GM19397 (cell line): ENCODE data around the gene ARMH3.
A peak's percentile ranks its signal among the peaks of the same experiment; 100 is the strongest.
"Not testable (repeated sequence)": the region's sequence is repeated elsewhere in the genome, so short reads cannot be mapped to it uniquely, and the experiment has no call there.

Experiments used
- ATAC-seq: cut with Tn5 transposase; IDR thresholded peaks from one replicate; pipeline ENCODE4 v1.9.1; 2021; ENCODE audit warnings: mild to moderate bottlenecking, moderate library complexity; ENCODE audit not compliant: unreplicated experiment

Gene ARMH3

GRCh38 chr10:102054881-102055646, 909 bp downstream of the ARMH3 start:
- not testable (repeated sequence) for ATAC-seq

DNA sequence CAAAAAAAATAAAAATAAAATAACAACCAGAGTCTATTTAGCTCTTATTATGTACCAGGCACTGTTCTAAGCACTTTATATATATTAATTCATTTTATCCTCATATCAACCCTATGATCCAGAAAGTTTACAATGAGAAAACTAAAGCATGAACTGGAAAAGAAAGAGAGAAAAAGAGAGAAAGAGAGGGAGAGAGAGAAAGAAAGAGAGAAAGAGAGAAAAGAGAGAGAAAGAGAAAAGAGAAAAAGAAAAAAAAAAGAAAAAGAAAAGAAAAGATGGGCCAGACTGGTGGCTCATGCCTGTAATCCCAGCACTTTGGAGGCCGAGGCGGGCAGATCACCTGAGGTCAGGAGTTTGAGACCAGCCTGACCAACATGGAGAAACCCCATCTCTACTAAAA, 9.9 kb downstream of the ARMH3 start:
- no peak for ATAC-seq

- ATAC-seq, result no peak
These were observed 10.7 kb downstream of the ARMH3 start for GRCh38 chr10:102045292-102045691.

- ATAC-seq, result no peak
These were observed 15.5 kb downstream of the ARMH3 start for GRCh38 chr10:102040305-102041050.

GRCh38 chr10:102038410-102038809, 17.6 kb downstream of the ARMH3 start:
- ATAC-seq, result no peak

GRCh38 chr10:102035807-102036206, 20.2 kb downstream of the ARMH3 start:
- not testable (repeated sequence) for ATAC-seq

GRCh38 chr10:102033787-102034186, 22.2 kb downstream of the ARMH3 start:
- ATAC-seq, result no peak

- ATAC-seq, result no peak
These were observed 28.7 kb downstream of the ARMH3 start for GRCh38 chr10:102027261-102027660.

DNA sequence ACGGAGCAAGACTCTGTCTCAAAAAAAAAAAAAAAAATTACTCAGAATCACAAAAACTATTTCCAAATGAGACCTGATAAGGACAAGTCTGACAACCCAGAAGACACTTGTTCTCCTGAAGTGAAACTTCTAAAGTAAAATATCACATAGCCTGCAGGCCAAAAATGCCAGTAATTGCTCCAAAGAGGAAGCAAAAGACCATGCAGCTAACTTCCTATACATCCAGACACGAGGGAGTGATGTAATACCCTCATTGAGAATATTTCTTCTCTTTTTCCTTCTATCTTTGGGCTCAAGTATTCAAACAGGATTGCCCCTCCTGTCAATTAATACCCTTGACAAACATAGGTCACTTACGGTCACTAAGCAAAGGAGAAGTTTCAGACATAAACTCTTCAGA, 31.2 kb downstream of the ARMH3 start:
- no peak for ATAC-seq

- ATAC-seq, result no peak
These were observed 35.0 kb downstream of the ARMH3 start for GRCh38 chr10:102020938-102021337.

DNA sequence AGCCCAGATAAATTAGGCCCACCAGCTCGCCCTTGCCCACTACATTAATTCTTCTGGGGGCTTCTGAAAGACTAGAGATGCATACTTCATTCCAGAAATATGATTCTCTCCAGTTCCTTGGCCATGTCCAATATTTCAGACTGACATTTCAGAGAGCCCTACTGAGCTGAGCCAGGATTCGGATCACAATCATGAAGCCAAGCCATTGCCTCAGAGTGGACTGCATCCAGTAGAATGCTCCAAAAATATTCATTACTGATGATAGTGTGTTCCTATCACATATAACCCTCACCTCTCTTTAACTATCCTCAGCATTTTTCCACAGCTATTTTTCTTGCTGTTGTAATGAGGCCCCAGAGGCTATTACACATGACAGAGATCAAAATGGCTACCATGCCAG, 38.7 kb downstream of the ARMH3 start:
- ATAC-seq, result no peak

DNA sequence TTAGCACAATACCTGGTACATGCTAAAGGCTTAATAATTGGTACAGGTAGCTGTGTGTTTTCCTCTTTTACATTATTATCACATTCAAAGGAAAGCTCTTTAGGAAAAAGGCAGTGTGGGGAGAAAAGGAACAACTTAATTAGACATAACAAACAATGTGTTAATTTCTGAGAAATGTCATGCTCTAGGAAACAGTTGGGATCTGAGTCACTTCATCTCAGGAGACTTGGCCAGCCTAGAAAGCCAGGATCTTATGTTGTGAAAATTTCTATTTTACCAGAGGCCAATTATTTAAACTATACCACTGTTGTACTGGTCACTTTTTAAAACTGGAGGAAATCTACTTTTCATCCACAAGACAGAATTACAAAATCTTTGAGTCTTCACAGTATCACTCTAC, 39.6 kb downstream of the ARMH3 start:
- no peak for ATAC-seq

GRCh38 chr10:102010961-102011360, 45.0 kb downstream of the ARMH3 start:
- no peak for ATAC-seq

DNA sequence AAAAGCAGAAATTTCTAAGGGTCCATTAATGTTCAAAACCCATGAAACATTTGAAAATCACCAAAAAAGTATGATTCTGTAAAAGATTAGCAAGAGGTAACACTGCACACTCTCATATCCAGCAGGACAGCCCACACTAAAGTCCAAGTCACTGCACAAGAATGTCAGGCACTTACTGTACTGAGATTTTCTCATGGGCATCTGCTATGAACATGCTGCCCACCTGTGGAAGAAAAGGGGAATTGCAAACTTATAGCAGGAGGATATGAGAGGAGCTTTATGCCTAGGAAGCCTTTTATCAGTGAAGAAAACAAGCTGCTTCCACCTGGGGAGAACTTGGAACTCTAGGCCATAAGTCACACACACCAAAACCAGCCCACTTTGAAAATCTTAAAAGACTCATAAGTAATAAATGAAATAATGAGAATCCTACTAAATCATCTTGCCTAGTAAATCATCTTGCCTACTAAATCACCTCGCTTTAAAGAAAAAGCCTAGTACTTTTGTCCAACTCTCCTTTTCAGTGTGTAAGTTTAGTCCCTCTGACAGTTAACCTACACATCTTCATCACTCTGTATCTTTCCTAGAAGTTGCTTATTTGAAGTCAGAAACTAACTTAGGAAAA, 46.1 kb downstream of the ARMH3 start:
- ATAC-seq, result no peak

GRCh38 chr10:102007796-102008195, 48.2 kb downstream of the ARMH3 start:
- ATAC-seq, result no peak

GRCh38 chr10:102007031-102007430, 48.9 kb downstream of the ARMH3 start:
- ATAC-seq, result not testable (repeated sequence)

- no peak for ATAC-seq
These were observed 51.6 kb downstream of the ARMH3 start for GRCh38 chr10:102004376-102004775.

- ATAC-seq, result no peak
These were observed 52.4 kb downstream of the ARMH3 start for GRCh38 chr10:102003541-102003940.

DNA sequence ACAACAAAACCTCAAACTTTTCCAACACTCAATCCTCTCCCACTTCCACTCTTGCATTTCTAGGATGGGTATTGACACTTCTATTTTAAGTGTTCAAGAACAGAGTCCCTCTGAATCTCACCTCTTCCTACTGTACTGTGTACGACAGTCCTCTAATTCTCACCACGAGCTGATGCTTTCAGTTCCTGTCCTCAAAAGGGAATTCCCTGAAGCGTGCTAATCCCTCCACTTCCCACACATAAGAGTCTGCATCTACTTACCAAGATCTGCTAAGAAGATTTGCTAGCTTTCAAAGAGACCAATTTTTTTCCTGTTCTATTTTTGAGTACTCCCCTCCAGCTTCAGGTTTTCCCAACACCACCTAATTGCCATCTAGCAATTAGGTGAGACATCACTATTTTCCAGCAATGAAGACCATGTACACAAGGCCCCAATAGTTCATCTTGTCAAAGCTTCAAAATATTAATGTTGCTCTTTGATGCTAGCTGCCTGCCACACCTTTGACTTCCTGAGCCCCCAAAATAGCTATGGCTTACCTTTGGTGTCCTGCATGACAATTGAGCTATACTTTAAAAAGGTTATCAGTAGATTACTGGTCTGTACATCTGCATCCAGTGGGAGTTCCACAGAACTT, 54.4 kb downstream of the ARMH3 start:
- peak; percentile 72 for ATAC-seq

- no peak for ATAC-seq
These were observed 58.2 kb downstream of the ARMH3 start for GRCh38 chr10:101997803-101998202.

- no peak for ATAC-seq
These were observed 60.4 kb downstream of the ARMH3 start for GRCh38 chr10:101995451-101996063.
